Keratinocyte (primary cell): ENCODE results near the gene VPS11. TPM values are rescaled to one million over a fixed set of nuclear protein-coding genes. Genes with fewer than 3 reads are reported as not detected.

Experiments
- DNase-seq: peaks from one replicate; pipeline ENCODE4 v3.0.0-alpha.2; 2011; ENCODE audit warnings: low read depth, missing footprints, low spot score
- FAIRE-seq: peaks from 2 replicates; lab custom pipeline; 2011; peaks lifted over from hg19 to GRCh38; lab: Jason Lieb, UNC
- H2AFZ ChIP-seq: 2 replicates; pipeline ENCODE4 v1.6.0; 2012; ENCODE audit warnings: low read length, control low read depth, inconsistent platforms; ENCODE audit not compliant: control insufficient read depth
- H3K27ac ChIP-seq: 2 replicates; pipeline ENCODE4 v1.5.1; 2011; ENCODE audit warnings: low read length; ENCODE audit not compliant: control insufficient read depth, insufficient read depth
- H3K27me3 ChIP-seq: 3 replicates; pipeline ENCODE4 v1.6.0; 2011; ENCODE audit warnings: low read length; ENCODE audit not compliant: control insufficient read depth, insufficient read depth; ENCODE audit errors: extremely low read depth
- H3K36me3 ChIP-seq, 2 experiments: 2 replicates in 1 of 2; 3 replicates in 1 of 2; pipeline ENCODE4 v1.5.1; 2011; ENCODE audit warnings: low read length in 2 of 2, mild to moderate bottlenecking in 1 of 2; ENCODE audit not compliant: control insufficient read depth in 2 of 2, insufficient read depth in 2 of 2; ENCODE audit errors: extremely low read depth in 1 of 2
- H3K4me1 ChIP-seq: 3 replicates; pipeline ENCODE4 v1.5.1; 2011; ENCODE audit warnings: low read length; ENCODE audit not compliant: control insufficient read depth, insufficient read depth; ENCODE audit errors: extremely low read depth
- H3K4me2 ChIP-seq: 3 replicates; pipeline ENCODE4 v1.6.0; 2011; ENCODE audit warnings: low read depth, low read length; ENCODE audit not compliant: control insufficient read depth, insufficient read depth; ENCODE audit errors: extremely low read depth
- H3K4me3 ChIP-seq, 3 experiments: fragments of 200-600 bp in 1 of 3; sonication (generic) in 1 of 3; 2 replicates in 2 of 3; 3 replicates in 1 of 3; pipeline ENCODE4 v1.5.1; 2011 to 2016; ENCODE audit warnings: low read length in 3 of 3, mild to moderate bottlenecking in 3 of 3, control low read depth in 2 of 3, inconsistent platforms in 1 of 3, low read depth in 1 of 3, mixed read lengths in 1 of 3, mixed run types in 1 of 3, moderate library complexity in 1 of 3; ENCODE audit not compliant: control insufficient read depth in 2 of 3, insufficient read depth in 2 of 3; ENCODE audit errors: extremely low read depth in 1 of 3
- H3K79me2 ChIP-seq: 2 replicates; pipeline ENCODE4 v1.6.0; 2012; ENCODE audit warnings: low read length; ENCODE audit not compliant: control insufficient read depth, insufficient read depth
- H3K9ac ChIP-seq: 3 replicates; pipeline ENCODE4 v1.6.0; 2011; ENCODE audit warnings: low read length; ENCODE audit not compliant: control insufficient read depth, insufficient read depth; ENCODE audit errors: extremely low read depth
- H3K9me1 ChIP-seq: 3 replicates; pipeline ENCODE4 v1.6.0; 2011; ENCODE audit warnings: low read length; ENCODE audit not compliant: control insufficient read depth, insufficient read depth; ENCODE audit errors: extremely low read depth
- H3K9me3 ChIP-seq: 2 replicates; pipeline ENCODE4 v1.5.1; 2012; ENCODE audit warnings: low read depth, low read length; ENCODE audit not compliant: control insufficient read depth
- H4K20me1 ChIP-seq: 3 replicates; pipeline ENCODE4 v1.6.0; 2011; ENCODE audit warnings: low read length; ENCODE audit not compliant: control insufficient read depth, insufficient read depth; ENCODE audit errors: extremely low read depth
- EZH2 ChIP-seq: IDR thresholded peaks from one replicate; pipeline ENCODE4 v1.6.1; 2012; ENCODE audit warnings: inconsistent platforms, mild to moderate bottlenecking, low read length, moderate library complexity
- dilution Hi-C: fragments of 300-500 bp; cut with MboI; formaldehyde crosslinking; loops from one replicate; pipeline ENCODE4 v1.7.0; 2020; ENCODE audit warnings: low sequenced_read_pairs; ENCODE audit not compliant: extremely low pct_ligation_motif_present
- polyA plus RNA-seq, 5 experiments: library from polyadenylated mRNA; depleted of rRNA in 3 of 5; stranded (reverse) in 3 of 5; stranded (forward) in 1 of 5; unstranded in 1 of 5; fragments of >200 nt; gene quantifications; 1 replicate in 1 of 5; 2 replicates in 3 of 5; 3 replicates in 1 of 5; pipeline versions ENCODE4 v1.2.1 to v1.2.3, GENCODE V29; 2011 to 2012; ENCODE audit warnings: missing spikeins in 2 of 5, low read depth in 1 of 5, low replicate concordance in 1 of 5
- TF ChIP-seq, protein P1 (sequence below), 3 experiments: IDR thresholded peaks in 1 of 3; conservative IDR thresholded peaks in 1 of 3; optimal IDR thresholded peaks in 1 of 3; 2 replicates in 2 of 3; 3 replicates in 1 of 3; pipeline versions ENCODE3 to v1.5.1; 2011; ENCODE audit warnings: low read length in 3 of 3, mild to moderate bottlenecking in 3 of 3, moderate library complexity in 2 of 3, control low read depth in 1 of 3, inconsistent platforms in 1 of 3; ENCODE audit not compliant: insufficient read depth in 2 of 3; ENCODE audit errors: extremely low read depth in 1 of 3

VPS11 gene
- polyA plus RNA-seq, 1 donor (not counting 4 experiments of a cell fraction or from before 2014, with no cell fraction given): 12.1 TPM

DNA sequence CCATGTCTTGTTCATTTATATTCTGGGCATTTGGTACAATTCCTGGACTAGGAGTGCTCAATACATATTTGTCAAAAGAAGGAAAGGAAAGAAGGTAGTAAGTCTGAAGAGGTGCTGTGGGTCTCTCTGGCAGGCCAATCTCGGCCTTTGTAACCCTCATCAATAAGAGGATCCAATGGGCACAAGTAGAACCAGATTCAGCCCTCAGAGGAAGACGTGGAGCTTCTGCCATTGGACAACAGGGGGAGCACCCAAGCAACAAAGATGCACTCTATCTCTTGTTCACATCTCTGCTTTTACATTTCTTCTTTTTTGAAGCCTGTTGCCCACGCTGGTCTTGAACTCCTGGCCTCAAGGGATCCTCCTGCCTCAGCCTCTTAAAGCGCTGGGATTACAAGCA is 2.2 kb upstream of the VPS11 start:
- no peak for DNase-seq
- no peak for FAIRE-seq
- no peak overlapping the region for H3K4me3 ChIP-seq
- peaks cover 17% of the 10 kb centered on the region for H3K79me2 ChIP-seq
- H3K4me1 ChIP-seq: peaks cover 5% of the 10 kb centered on the region
- no peak overlapping the region for H3K27ac ChIP-seq
- dilution Hi-C loops: no loop called here
- H3K27me3 ChIP-seq: no peaks in the 10 kb centered on the region
- no peak overlapping the region for H3K9ac ChIP-seq
- no peaks in the 10 kb centered on the region for H4K20me1 ChIP-seq
- H2AFZ ChIP-seq: no peak overlapping the region
- no peaks in the 10 kb centered on the region for H3K9me3 ChIP-seq
- peaks cover 0 to 2% of the 10 kb centered on the region in 2 experiments for H3K36me3 ChIP-seq
- TF ChIP-seq, protein P1, sequence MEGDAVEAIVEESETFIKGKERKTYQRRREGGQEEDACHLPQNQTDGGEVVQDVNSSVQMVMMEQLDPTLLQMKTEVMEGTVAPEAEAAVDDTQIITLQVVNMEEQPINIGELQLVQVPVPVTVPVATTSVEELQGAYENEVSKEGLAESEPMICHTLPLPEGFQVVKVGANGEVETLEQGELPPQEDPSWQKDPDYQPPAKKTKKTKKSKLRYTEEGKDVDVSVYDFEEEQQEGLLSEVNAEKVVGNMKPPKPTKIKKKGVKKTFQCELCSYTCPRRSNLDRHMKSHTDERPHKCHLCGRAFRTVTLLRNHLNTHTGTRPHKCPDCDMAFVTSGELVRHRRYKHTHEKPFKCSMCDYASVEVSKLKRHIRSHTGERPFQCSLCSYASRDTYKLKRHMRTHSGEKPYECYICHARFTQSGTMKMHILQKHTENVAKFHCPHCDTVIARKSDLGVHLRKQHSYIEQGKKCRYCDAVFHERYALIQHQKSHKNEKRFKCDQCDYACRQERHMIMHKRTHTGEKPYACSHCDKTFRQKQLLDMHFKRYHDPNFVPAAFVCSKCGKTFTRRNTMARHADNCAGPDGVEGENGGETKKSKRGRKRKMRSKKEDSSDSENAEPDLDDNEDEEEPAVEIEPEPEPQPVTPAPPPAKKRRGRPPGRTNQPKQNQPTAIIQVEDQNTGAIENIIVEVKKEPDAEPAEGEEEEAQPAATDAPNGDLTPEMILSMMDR (optimal IDR thresholded peaks at IDR 0.05 in 1 of 3, IDR thresholded peaks at IDR 0.05 in 1 of 3, conservative IDR thresholded peaks at IDR 0.05 in 1 of 3; ENCODE audit: extremely low read depth in 1 of 3, insufficient read depth in 2 of 3, low read length in 3 of 3): peak; percentile 61 to 67 (median 61)
- no peak for TF ChIP-seq EZH2
- no peak overlapping the region for H3K4me2 ChIP-seq
- no peaks in the 10 kb centered on the region for H3K9me1 ChIP-seq

GRCh38 chr11:119077839-119078238 is 10.2 kb downstream of the VPS11 start:
- DNase-seq (no peak), FAIRE-seq (no peak)
- Histone ChIP-seq H3K4me1 (no peaks in the 10 kb centered on the region), H3K27ac (no peak overlapping the region), H4K20me1 (no peaks in the 10 kb centered on the region), H3K4me3 (no peak overlapping the region), H3K9me3 (no peaks in the 10 kb centered on the region), H3K4me2 (no peak overlapping the region), H3K36me3 (peaks cover 32 to 43% of the 10 kb centered on the region in 2 experiments), H3K9me1 (no peaks in the 10 kb centered on the region), H3K79me2 (no peaks in the 10 kb centered on the region), H2AFZ (no peak overlapping the region), H3K9ac (no peak overlapping the region), H3K27me3 (no peaks in the 10 kb centered on the region)
- no peak for TF ChIP-seq EZH2
- TF ChIP-seq, protein P1 (optimal IDR thresholded peaks at IDR 0.05 in 1 of 3, IDR thresholded peaks at IDR 0.05 in 1 of 3, conservative IDR thresholded peaks at IDR 0.05 in 1 of 3; ENCODE audit: extremely low read depth in 1 of 3, insufficient read depth in 2 of 3, low read length in 3 of 3): no peak
- dilution Hi-C loops: no loop called here
